Adipocyte (in vitro differentiated cells): Measurements from ENCODE around the gene PGK1.
"Not testable (repeated sequence)": the region's sequence is repeated elsewhere in the genome, so short reads cannot be mapped to it uniquely, and the experiment has no call there.

Source experiments
- DNase-seq: peaks from one replicate; pipeline ENCODE4 v3.0.0-alpha.2; 2015; ENCODE audit warnings: low read depth
- H3K27me3 ChIP-seq: replicated peaks from 2 replicates; pipeline ENCODE4 v1.7.0; 2013; ENCODE audit warnings: mild to moderate bottlenecking, low read length, moderate library complexity; ENCODE audit not compliant: control insufficient read depth, insufficient read depth
- H3K36me3 ChIP-seq: 2 replicates; pipeline ENCODE4 v1.7.0; 2013; ENCODE audit warnings: low read length, mild to moderate bottlenecking, moderate library complexity; ENCODE audit not compliant: control insufficient read depth, insufficient read depth, severe bottlenecking
- H3K4me1 ChIP-seq: 2 replicates; pipeline ENCODE4 v1.7.0; 2013; ENCODE audit warnings: mild to moderate bottlenecking, low read length, moderate library complexity; ENCODE audit not compliant: control insufficient read depth, insufficient read depth
- H3K4me3 ChIP-seq: 2 replicates; pipeline ENCODE4 v1.7.0; 2013; ENCODE audit warnings: mild to moderate bottlenecking, low read length, moderate library complexity
- H3K9ac ChIP-seq: 2 replicates; pipeline ENCODE4 v1.7.0; 2013; ENCODE audit warnings: mild to moderate bottlenecking, low read length, moderate library complexity
- H3K9me3 ChIP-seq: 2 replicates; pipeline ENCODE4 v1.7.0; 2013; ENCODE audit warnings: mild to moderate bottlenecking, low read length, moderate library complexity; ENCODE audit not compliant: control insufficient read depth

PGK1 gene

DNA sequence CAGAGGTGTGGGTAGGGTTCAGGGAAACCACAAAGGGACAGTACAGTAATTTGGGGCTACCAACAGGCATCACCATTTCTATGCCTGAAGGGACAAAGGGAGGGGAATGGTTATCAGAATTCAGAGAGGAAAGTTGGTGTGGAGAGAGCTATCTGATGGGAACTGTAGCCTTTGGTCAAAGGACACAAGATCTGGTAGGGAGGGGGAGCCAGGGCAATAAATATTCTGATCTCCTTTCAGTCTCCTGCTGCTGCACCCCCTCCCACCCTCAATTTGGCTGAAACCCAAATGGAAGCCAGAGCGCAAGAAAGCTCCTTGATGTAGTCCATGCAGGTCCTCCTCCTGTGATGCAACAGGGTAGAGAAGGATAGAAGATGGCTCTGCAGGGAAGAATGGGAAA lies 14.6 kb downstream of the PGK1 start:
- Histone ChIP-seq H3K36me3 (peaks cover 93% of the 10 kb centered on the region), H3K9ac (no peak overlapping the region), H3K4me3 (no peak overlapping the region), H3K4me1 (no peaks in the 10 kb centered on the region), H3K27me3 (peaks cover 6% of the 10 kb centered on the region), H3K9me3 (no peaks in the 10 kb centered on the region)
- DNase-seq: no peak

DNA sequence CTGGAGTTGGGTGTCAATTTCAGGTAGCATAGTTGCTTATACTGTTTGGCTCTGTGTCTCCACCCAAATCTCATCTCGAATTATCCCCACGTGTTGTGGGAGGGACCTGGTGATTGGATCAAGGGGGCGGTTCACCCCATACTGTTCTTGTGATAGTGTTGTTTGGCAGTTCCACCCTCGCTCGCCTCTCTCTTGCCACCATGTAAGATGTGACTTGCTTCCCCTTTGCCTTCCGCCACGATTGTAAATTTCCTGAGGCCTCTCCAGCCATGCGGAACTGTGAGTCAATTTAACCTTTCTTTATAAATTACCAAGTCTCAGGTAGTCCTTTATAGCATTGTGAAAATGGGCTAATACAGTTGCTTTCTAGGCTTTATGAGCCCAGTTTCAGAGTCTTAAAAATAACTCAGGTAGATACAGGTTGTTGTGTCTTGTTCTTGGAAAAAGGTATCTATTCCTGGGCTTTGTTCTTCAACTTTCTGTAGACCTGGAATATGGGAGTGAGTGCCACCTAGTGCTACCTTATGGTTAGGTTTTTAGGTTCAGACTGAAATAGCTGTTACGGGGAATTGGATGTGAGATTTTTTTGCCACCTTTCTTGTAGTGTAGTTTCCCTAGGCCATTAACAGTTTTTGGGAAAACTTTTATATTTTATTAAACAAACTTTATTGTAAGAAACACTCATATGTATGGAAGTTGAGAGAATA lies 15.6 kb downstream of the PGK1 start:
- Histone ChIP-seq H3K36me3 (peaks cover 93% of the 10 kb centered on the region), H3K9me3 (no peaks in the 10 kb centered on the region), H3K27me3 (peaks cover 6% of the 10 kb centered on the region), H3K4me1 (no peaks in the 10 kb centered on the region), H3K9ac (no peak overlapping the region), H3K4me3 (no peak overlapping the region)
- no peak for DNase-seq

DNA sequence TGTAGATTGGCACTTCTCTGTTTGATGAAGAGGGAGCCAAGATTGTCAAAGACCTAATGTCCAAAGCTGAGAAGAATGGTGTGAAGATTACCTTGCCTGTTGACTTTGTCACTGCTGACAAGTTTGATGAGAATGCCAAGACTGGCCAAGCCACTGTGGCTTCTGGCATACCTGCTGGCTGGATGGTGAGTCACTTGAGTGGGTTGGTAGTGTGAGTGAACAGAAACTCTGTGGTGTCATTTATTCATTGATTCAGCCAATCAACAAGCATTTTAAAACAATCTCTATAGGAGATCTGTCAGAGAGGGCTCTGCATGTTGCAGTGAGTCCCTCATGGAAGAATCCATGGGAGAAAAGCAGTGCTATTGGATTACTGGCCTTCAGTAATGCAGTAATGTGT lies 19.1 kb downstream of the PGK1 start:
- H3K4me3 ChIP-seq: no peak overlapping the region
- H3K36me3 ChIP-seq: peaks cover 91% of the 10 kb centered on the region
- H3K9me3 ChIP-seq: no peaks in the 10 kb centered on the region
- H3K9ac ChIP-seq: no peak overlapping the region
- H3K4me1 ChIP-seq: no peaks in the 10 kb centered on the region
- no peaks in the 10 kb centered on the region for H3K27me3 ChIP-seq
- DNase-seq: no peak

DNA sequence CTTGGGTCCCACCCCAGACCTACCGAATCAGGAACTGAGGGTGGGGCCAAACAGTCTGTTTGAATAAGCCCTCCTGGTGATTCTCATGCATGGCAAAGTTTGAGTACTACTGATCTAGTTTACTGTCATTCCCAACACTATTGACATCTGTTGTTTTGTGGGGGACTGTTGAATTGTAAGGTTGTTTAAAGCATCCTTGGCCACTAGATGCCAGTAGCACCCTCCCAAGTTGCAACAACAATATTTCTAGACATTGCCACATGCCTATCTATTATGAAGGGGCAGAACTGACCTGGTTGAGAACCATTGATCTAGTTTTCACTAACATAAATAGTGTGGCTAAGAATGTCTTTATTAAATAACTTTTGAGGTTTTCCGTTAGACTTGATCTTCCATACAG lies 20.3 kb downstream of the PGK1 start:
- Histone ChIP-seq H3K36me3 (peaks cover 89% of the 10 kb centered on the region), H3K4me1 (no peaks in the 10 kb centered on the region), H3K27me3 (no peaks in the 10 kb centered on the region), H3K9me3 (no peaks in the 10 kb centered on the region), H3K9ac (no peak overlapping the region), H3K4me3 (no peak overlapping the region)
- no peak for DNase-seq

DNA sequence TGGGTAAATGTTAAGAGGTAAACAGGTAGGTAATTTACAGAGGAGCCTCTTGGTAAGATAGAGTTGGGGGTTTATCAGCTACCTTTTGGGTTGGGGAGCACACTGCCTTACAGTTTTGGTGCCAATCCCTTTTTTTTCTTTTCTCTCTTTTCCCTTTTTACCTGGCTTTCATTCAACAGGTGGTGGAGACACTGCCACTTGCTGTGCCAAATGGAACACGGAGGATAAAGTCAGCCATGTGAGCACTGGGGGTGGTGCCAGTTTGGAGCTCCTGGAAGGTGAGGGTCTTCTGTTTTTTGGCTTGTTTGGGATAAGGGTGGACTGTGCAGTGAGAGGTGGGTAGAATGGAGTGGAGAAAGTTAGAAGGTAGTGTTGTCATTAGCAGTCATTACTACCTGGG lies 21.1 kb downstream of the PGK1 start:
- no peaks in the 10 kb centered on the region for H3K9me3 ChIP-seq
- no peak for DNase-seq
- no peak overlapping the region for H3K4me3 ChIP-seq
- no peaks in the 10 kb centered on the region for H3K27me3 ChIP-seq
- peaks cover 89% of the 10 kb centered on the region for H3K36me3 ChIP-seq
- H3K9ac ChIP-seq: no peak overlapping the region
- H3K4me1 ChIP-seq: no peaks in the 10 kb centered on the region

DNA sequence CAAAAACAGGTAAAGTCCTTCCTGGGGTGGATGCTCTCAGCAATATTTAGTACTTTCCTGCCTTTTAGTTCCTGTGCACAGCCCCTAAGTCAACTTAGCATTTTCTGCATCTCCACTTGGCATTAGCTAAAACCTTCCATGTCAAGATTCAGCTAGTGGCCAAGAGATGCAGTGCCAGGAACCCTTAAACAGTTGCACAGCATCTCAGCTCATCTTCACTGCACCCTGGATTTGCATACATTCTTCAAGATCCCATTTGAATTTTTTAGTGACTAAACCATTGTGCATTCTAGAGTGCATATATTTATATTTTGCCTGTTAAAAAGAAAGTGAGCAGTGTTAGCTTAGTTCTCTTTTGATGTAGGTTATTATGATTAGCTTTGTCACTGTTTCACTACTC lies 21.7 kb downstream of the PGK1 start:
- H3K4me1 ChIP-seq, DNase-seq, H3K27me3 ChIP-seq, H3K9ac ChIP-seq, H3K9me3 ChIP-seq, H3K4me3 ChIP-seq: not testable (repeated sequence)
- H3K36me3 ChIP-seq: peaks cover 86% of the 10 kb centered on the region

DNA sequence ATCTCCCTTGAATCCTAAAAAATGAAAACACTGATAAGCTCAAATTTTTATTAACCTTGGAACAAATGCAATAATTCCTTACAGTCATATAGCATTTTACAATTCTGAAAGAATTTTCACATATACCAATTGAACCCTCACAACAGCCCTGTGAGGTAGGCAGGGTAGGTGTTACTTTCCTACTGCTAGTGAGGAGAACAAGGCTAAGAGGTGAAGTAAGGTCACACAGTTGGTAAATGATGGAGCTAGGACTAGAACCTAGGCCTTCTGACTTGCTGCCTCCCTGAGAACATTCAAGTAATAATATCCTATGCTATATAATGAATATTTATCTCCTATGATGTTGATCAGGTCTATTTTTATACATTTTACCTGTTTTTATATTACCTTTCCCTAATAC lies 25.7 kb downstream of the PGK1 start:
- no peak overlapping the region for H3K9ac ChIP-seq
- H3K36me3 ChIP-seq: peaks cover 61% of the 10 kb centered on the region
- no peak overlapping the region for H3K4me3 ChIP-seq
- no peak for DNase-seq
- H3K4me1 ChIP-seq: no peaks in the 10 kb centered on the region
- no peaks in the 10 kb centered on the region for H3K9me3 ChIP-seq
- H3K27me3 ChIP-seq: no peaks in the 10 kb centered on the region

DNA sequence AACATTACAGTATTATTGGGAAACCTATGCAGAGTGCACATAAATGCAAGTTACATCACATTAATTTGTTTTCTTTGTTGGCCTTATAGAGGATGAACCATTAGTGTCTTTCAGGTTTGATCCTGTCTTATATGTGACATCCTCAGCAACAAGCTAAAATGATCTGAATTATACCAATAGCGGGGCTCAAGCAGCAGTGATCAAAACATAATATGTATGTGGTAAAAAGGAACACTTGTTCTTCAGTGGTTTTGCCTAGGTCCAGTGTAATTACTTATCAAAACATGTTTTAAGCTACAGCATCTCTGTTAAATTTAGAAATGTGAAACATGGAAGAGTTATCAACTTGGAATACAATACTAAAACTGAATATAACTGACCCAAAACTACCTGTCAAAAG lies 26.3 kb downstream of the PGK1 start:
- Histone ChIP-seq H3K36me3 (peaks cover 54% of the 10 kb centered on the region), H3K4me1 (no peaks in the 10 kb centered on the region), H3K9ac (no peak overlapping the region), H3K4me3 (no peak overlapping the region), H3K27me3 (no peaks in the 10 kb centered on the region), H3K9me3 (no peaks in the 10 kb centered on the region)
- DNase-seq: no peak

DNA sequence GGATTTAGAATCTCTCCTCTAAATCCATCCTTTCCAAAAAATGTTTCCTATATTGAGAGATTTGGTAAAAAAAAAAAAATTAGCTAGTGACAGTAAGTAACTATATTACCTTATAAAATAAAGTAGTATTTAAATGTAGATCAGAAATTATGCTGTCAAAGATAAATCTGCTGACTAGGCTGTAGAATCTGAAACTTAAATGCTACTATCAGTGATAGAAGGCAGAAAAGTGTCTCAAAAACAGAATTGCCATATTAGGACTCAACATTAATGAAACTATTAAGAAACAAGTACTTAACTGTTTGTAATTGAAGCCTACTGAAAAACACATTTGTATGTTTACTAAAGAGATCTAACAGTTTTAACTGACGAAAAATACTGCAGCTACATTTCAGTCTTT lies 27.1 kb downstream of the PGK1 start:
- Histone ChIP-seq H3K9me3 (no peaks in the 10 kb centered on the region), H3K36me3 (peaks cover 47% of the 10 kb centered on the region), H3K27me3 (no peaks in the 10 kb centered on the region), H3K4me3 (no peak overlapping the region), H3K4me1 (no peaks in the 10 kb centered on the region), H3K9ac (no peak overlapping the region)
- DNase-seq: no peak

DNA sequence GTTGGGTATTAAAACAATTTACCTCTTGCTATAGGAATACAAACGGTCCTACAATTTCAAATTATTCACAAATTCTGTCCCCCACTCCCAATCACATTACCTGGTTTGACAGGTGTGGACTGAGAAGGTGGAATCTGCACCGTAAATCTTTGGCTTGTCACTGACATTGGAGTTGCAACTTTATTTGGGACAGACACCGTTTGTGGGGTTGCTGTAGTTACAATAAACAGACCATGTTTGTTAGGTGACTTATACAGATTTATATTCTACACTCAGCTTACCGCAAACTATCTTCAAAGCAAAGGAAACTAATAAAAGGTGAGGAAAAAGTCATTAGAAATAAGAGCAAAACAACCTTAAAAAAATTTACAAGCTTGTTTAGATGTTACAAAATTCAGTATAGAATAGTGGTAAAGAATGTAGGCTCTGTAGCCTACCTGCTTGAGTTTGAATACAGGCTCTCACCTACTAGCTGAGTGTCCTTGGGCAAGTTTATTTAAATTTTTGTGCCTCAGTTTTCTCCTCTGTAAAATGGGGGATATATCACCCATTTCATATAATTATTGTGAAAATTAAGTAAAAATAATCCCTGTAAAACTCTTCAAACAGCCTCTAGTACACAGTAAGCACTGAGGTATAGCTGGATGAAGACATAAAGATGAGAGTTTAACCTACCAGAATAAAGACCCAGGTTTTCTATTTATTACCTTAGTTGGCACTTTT lies 29.4 kb downstream of the PGK1 start:
- Histone ChIP-seq H3K4me1 (no peaks in the 10 kb centered on the region), H3K27me3 (no peaks in the 10 kb centered on the region), H3K9me3 (no peaks in the 10 kb centered on the region), H3K36me3 (peaks cover 27% of the 10 kb centered on the region), H3K9ac (no peak overlapping the region), H3K4me3 (no peak overlapping the region)
- DNase-seq: no peak

DNA sequence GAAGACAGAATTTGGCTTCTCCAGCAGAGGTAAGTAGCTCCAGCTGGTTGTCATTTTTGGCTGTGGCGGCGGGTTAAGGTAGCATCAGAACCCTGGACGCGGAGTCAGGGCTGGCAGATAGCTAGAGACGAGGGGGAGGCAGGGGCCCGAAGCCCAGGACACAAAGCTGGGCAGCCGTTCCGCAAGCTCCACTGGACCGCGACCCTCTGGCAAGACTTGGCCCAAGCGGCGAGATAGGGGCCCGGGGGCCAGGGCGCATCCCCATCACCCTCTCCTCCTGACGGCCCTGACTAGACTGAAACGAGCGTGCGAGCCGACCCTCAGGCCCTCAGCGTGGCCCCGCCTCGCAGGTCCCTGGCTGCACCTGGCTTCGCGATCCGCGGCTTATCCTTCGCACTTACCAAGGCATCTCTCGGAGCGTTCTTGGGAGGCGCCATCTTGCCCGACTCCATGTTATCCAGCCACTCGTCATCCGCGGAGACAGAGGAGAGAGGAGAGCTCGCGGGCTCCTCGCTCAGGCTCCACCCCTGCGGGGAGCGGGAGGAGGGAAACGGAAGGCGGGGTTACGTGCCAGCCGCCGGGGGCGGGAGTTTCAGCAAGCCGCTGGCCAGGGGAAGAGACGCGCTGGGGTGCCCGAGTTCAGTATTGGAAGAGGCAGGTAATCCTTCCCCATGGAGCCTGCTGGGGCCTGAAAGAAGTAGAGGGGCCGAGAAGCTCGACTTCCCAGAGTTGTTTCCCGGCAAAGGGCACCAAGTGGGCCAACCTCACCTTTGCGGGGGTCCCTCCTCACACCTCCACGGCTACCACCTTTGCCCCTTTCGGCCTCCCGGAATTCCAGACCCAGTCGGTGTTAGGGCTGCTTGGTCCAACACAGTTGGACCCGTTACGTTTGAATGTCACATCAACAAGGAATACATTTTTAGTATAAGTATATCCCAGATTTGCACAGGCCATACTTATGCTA lies 35.4 kb downstream of the PGK1 start, which contains the start of gene TAF9B:
Gene TAF9B (minus strand): TSS at position 491 of the 964 bp plus-strand sequence. CDS start 39 bp downstream, at position 452.
- peak within 1 kb of the TSS; percentile 88 for H3K4me3 ChIP-seq
- H3K4me1 ChIP-seq: no peaks in the 10 kb centered on the region
- H3K9me3 ChIP-seq: peaks cover 2% of the 10 kb centered on the region
- H3K27me3 ChIP-seq: no peaks in the 10 kb centered on the region
- no peaks in the 10 kb centered on the region for H3K36me3 ChIP-seq
- DNase-seq: peak; percentile 87
- peak within 1 kb of the TSS; percentile 86 for H3K9ac ChIP-seq
